OCI-LY3 (cell line): ENCODE results near the gene BLTP1.
"Not testable (repeated sequence)": the region's sequence is repeated elsewhere in the genome, so short reads cannot be mapped to it uniquely, and the experiment has no call there.

Source experiments
- H2AFZ ChIP-seq: fragments of 200-600, 300-600 bp; shearing (Covaris generic); 2 replicates; pipeline ENCODE4 v1.6.0; 2014; ENCODE audit warnings: antibody characterized with exemption, low read depth, low read length
- H3K27ac ChIP-seq: fragments of 200-600, 300-600 bp; sonication (generic); 2 replicates; pipeline ENCODE4 v1.5.1; 2014; ENCODE audit warnings: mild to moderate bottlenecking, low read length, moderate library complexity, mixed read lengths
- H3K27me3 ChIP-seq: fragments of 200-600, 300-600 bp; sonication (generic); 2 replicates; pipeline ENCODE4 v1.6.1; 2014; ENCODE audit warnings: low read depth, low read length, mixed read lengths
- H3K36me3 ChIP-seq: fragments of 200-600, 300-600 bp; sonication (generic); replicated peaks from 2 replicates; pipeline ENCODE3; 2014; ENCODE audit warnings: low read depth, low read length, mixed read lengths
- H3K4me1 ChIP-seq: fragments of 300-600, 200-600 bp; sonication (generic); 2 replicates; pipeline ENCODE4 v1.6.1; 2014; ENCODE audit warnings: low read length, mixed read lengths
- H3K4me2 ChIP-seq: fragments of 200-600, 300-600 bp; sonication (generic); 2 replicates; pipeline ENCODE4 v1.6.1; 2014; ENCODE audit warnings: low read length, mixed read lengths
- H3K4me3 ChIP-seq: fragments of 300-600, 200-600 bp; sonication (generic); 2 replicates; pipeline ENCODE4 v1.5.1; 2014; ENCODE audit warnings: antibody characterized with exemption, mild to moderate bottlenecking, low read length, moderate library complexity
- H3K79me2 ChIP-seq: fragments of 300-600, 200-600 bp; shearing (Covaris generic); 2 replicates; pipeline ENCODE4 v1.6.1; 2014; ENCODE audit warnings: mild to moderate bottlenecking, low read length, mixed read lengths
- H3K9ac ChIP-seq: fragments of 300-600, 200-600 bp; shearing (Covaris generic); 2 replicates; pipeline ENCODE4 v1.6.0; 2014; ENCODE audit warnings: mild to moderate bottlenecking, low read length, moderate library complexity
- H3K9me3 ChIP-seq: fragments of 200-600, 300-600 bp; shearing (Covaris generic); 2 replicates; pipeline ENCODE4 v1.6.1; 2014; ENCODE audit warnings: low read length, mixed read lengths; ENCODE audit not compliant: insufficient read depth
- H4K20me1 ChIP-seq: fragments of 200-600, 300-600 bp; sonication (generic); 2 replicates; pipeline ENCODE4 v1.6.1; 2016; ENCODE audit warnings: low read length, mixed read lengths; ENCODE audit not compliant: insufficient read depth
- EZH2phosphoT487 ChIP-seq: fragments of 200-600 bp; shearing (Covaris generic); IDR thresholded peaks from 2 replicates; pipeline ENCODE4 v1.6.1; 2018; ENCODE audit warnings: antibody characterized with exemption, mixed run types, low read depth
- TF ChIP-seq, protein P1 (sequence below): fragments of 200-600, 300-600 bp; sonication (generic); IDR thresholded peaks from 2 replicates; pipeline ENCODE4 v1.5.1; 2014; ENCODE audit warnings: antibody characterized with exemption, low read length, low read depth

Gene BLTP1, protein sequence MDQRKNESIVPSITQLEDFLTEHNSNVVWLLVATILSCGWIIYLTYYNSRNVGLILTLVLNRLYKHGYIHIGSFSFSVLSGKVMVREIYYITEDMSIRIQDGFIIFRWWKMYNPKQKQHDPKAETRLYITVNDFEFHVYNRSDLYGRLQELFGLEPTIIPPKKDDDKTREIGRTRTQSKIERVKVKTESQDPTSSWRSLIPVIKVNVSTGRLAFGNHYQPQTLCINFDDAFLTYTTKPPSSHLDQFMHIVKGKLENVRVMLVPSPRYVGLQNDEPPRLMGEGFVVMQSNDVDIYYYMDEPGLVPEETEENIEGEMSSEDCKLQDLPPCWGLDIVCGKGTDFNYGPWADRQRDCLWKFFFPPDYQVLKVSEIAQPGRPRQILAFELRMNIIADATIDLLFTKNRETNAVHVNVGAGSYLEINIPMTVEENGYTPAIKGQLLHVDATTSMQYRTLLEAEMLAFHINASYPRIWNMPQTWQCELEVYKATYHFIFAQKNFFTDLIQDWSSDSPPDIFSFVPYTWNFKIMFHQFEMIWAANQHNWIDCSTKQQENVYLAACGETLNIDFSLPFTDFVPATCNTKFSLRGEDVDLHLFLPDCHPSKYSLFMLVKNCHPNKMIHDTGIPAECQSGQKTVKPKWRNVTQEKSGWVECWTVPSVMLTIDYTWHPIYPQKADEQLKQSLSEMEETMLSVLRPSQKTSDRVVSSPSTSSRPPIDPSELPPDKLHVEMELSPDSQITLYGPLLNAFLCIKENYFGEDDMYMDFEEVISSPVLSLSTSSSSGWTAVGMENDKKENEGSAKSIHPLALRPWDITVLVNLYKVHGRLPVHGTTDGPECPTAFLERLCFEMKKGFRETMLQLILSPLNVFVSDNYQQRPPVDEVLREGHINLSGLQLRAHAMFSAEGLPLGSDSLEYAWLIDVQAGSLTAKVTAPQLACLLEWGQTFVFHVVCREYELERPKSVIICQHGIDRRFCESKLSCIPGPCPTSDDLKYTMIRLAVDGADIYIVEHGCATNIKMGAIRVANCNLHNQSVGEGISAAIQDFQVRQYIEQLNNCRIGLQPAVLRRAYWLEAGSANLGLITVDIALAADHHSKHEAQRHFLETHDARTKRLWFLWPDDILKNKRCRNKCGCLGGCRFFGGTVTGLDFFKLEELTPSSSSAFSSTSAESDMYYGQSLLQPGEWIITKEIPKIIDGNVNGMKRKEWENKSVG (N-terminal part only)

DNA sequence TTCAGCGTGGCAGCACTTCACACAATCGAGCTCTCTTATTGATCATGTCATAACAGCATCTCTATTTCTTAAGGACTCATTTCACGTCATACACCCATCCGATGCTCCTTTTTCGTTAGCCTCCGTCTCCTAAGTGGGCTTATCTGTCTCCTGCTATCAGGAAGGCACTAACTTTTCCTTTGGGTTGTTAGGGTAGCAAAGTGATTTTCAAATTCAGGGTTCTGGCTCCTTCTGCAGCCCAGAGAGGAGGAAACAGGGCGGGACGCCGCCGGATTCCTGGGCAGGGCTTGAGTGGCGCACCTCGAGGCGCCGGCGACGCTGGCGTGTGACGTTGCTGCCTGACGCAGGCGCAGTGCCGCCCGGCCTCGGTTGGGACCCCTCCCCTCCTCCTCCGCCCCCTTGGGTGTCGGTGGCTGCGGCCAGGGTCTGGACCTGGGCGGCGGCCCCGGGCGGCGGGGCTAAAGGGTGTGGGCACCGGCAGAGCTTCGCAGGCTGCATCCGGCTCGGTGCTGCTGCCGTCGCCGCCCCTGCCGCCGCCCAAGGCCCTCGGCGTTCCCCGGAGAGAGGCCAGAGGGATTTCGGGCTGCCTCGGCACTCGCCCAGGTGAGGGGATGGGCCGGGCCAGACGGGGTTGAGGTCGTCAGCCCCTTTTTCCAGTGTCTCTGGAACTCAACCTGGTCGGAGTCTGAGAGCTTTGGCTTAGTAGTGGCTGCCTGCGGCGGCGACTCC is at the start of gene BLTP1:
TSS of gene BLTP1 (plus strand) at position 350 of the 729 bp plus-strand sequence. CDS start 18,317 bp downstream, outside the sequence.
- Histone ChIP-seq H3K27ac (peak within 1 kb of the TSS; percentile 57), H4K20me1 (no peaks in the 10 kb centered on the region), H2AFZ (peak within 1 kb of the TSS; percentile 96), H3K36me3 (peaks cover 6% of the 10 kb centered on the region), H3K4me2 (peak within 1 kb of the TSS; percentile 80), H3K79me2 (peaks cover 5% of the 10 kb centered on the region), H3K9ac (peak within 1 kb of the TSS; percentile 77), H3K4me1 (peaks cover 21% of the 10 kb centered on the region), H3K9me3 (no peaks in the 10 kb centered on the region), H3K4me3 (peak within 1 kb of the TSS; percentile 96), H3K27me3 (no peaks in the 10 kb centered on the region)
- TF ChIP-seq, protein P1, sequence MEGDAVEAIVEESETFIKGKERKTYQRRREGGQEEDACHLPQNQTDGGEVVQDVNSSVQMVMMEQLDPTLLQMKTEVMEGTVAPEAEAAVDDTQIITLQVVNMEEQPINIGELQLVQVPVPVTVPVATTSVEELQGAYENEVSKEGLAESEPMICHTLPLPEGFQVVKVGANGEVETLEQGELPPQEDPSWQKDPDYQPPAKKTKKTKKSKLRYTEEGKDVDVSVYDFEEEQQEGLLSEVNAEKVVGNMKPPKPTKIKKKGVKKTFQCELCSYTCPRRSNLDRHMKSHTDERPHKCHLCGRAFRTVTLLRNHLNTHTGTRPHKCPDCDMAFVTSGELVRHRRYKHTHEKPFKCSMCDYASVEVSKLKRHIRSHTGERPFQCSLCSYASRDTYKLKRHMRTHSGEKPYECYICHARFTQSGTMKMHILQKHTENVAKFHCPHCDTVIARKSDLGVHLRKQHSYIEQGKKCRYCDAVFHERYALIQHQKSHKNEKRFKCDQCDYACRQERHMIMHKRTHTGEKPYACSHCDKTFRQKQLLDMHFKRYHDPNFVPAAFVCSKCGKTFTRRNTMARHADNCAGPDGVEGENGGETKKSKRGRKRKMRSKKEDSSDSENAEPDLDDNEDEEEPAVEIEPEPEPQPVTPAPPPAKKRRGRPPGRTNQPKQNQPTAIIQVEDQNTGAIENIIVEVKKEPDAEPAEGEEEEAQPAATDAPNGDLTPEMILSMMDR, result no peak
- TF ChIP-seq EZH2phosphoT487, result no peak

DNA sequence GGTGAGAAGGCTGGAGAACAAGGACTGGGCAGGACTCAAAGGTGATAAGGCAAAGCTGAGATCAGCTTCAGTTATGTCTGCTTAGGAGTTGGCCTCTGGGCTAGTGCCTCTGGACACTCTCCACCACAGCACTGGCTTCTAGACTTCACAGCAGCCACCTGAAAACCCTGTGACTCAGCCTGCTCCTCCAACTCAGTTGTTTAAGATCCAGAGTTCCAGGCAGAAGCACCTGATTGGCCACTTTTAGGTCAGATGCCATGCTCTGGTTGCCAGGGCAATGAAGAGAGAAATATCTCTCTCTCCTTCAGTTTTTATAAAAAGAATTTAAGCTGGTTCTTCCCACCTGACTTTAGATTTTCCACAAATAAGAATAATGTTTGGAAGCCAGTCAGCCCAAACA is 47.9 kb upstream of the BLTP1 start:
- no peak overlapping the region for H3K4me3 ChIP-seq
- H4K20me1 ChIP-seq, result no peaks in the 10 kb centered on the region
- H3K9me3 ChIP-seq, result no peaks in the 10 kb centered on the region
- H3K4me1 ChIP-seq, result no peaks in the 10 kb centered on the region
- no peaks in the 10 kb centered on the region for H3K79me2 ChIP-seq
- no peak overlapping the region for H3K9ac ChIP-seq
- TF ChIP-seq, protein P1, result no peak
- no peak for TF ChIP-seq EZH2phosphoT487
- H3K4me2 ChIP-seq, result no peak overlapping the region
- H3K36me3 ChIP-seq, result no peaks in the 10 kb centered on the region
- H3K27me3 ChIP-seq, result no peaks in the 10 kb centered on the region
- no peak overlapping the region for H3K27ac ChIP-seq
- H2AFZ ChIP-seq, result no peak overlapping the region

DNA sequence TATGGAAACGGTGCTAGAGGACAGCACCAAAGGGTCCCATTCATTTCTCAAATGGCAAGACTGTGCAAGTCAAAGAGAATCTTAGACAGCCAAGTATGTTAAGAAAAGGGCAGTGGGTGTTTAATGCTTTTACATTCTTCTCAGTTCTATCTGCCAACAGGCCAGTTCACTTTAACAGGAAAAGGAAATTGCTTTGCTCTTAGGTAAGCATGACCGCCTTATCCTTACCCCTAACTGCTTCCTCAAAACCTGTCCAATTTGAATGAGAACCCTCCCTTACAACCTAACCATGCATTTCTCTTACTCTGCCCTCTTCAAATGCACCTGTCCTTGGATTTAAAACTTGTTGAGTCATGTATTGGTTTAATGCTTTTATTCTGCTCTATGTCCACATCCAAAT is 44.5 kb upstream of the BLTP1 start:
- TF ChIP-seq, protein P1, result no peak
- TF ChIP-seq EZH2phosphoT487, result no peak
- no peaks in the 10 kb centered on the region for H3K79me2 ChIP-seq
- no peaks in the 10 kb centered on the region for H4K20me1 ChIP-seq
- no peaks in the 10 kb centered on the region for H3K36me3 ChIP-seq
- H3K4me1 ChIP-seq, result no peaks in the 10 kb centered on the region
- H3K4me3 ChIP-seq, result no peak overlapping the region
- H3K27me3 ChIP-seq, result no peaks in the 10 kb centered on the region
- H3K9me3 ChIP-seq, result no peaks in the 10 kb centered on the region
- no peak overlapping the region for H2AFZ ChIP-seq
- H3K9ac ChIP-seq, result no peak overlapping the region
- no peak overlapping the region for H3K27ac ChIP-seq
- H3K4me2 ChIP-seq, result no peak overlapping the region

DNA sequence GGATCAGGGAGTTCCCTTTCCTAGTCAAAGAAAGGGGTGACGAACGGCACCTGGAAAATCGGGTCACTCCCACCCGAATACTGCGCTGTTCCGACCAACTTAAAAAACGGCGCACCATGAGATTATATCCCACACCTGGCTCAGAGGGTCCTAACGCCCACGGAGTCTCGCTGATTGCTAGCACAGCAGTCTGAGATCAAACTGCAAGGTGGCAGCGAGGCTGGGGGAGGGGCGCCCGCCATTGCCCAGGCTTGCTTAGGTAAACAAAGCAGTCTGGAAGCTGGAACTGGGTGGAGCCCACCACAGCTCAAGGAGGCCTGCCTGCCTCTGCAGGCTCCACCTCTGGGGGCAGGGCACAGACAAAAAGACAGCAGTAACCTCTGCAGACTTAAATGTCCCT is 41.8 kb upstream of the BLTP1 start:
- H3K4me3 ChIP-seq, H3K9ac ChIP-seq, H4K20me1 ChIP-seq, H3K79me2 ChIP-seq, H3K27ac ChIP-seq, H3K9me3 ChIP-seq, H2AFZ ChIP-seq, H3K4me2 ChIP-seq, H3K36me3 ChIP-seq, H3K4me1 ChIP-seq, H3K27me3 ChIP-seq: not testable (repeated sequence)
